HG03025 (cell line): ENCODE measurements around the gene GCDH.
"Not testable (repeated sequence)": the region's sequence is repeated elsewhere in the genome, so short reads cannot be mapped to it uniquely, and the experiment has no call there.

Experiments used
- ATAC-seq: cut with Tn5 transposase; IDR thresholded peaks from one replicate; pipeline ENCODE4 v1.9.1; 2021; ENCODE audit warnings: mild to moderate bottlenecking, moderate library complexity; ENCODE audit not compliant: unreplicated experiment, low FRiP score

Gene GCDH

GRCh38 chr19:12896460-12896859 lies 5.5 kb downstream of the GCDH start:
- ATAC-seq = no peak

- no peak for ATAC-seq
Observed at GRCh38 chr19:12899891-12900518, 9.0 kb downstream of the GCDH start.

- no peak for ATAC-seq
Observed at GRCh38 chr19:12907166-12907565, 16.2 kb downstream of the GCDH start.

GRCh38 chr19:12912571-12912970 lies 21.6 kb downstream of the GCDH start:
- ATAC-seq = no peak

GRCh38 chr19:12913011-12913561 lies 22.1 kb downstream of the GCDH start:
- no peak for ATAC-seq

- ATAC-seq = no peak
Observed at GRCh38 chr19:12913851-12914690, 23.1 kb downstream of the GCDH start.

GRCh38 chr19:12915860-12916259 lies 24.9 kb downstream of the GCDH start:
- ATAC-seq = not testable (repeated sequence)

- no peak for ATAC-seq
Observed at GRCh38 chr19:12918253-12918652, 27.3 kb downstream of the GCDH start.

GRCh38 chr19:12921047-12921446 lies 30.1 kb downstream of the GCDH start:
- ATAC-seq = no peak

GRCh38 chr19:12922959-12923358 lies 32.0 kb downstream of the GCDH start:
- ATAC-seq = no peak

GRCh38 chr19:12924621-12925310 lies 33.8 kb downstream of the GCDH start:
- no peak for ATAC-seq

GRCh38 chr19:12930002-12930645 lies 39.2 kb downstream of the GCDH start:
- no peak for ATAC-seq

- ATAC-seq = no peak
Observed at GRCh38 chr19:12932392-12933286, 41.7 kb downstream of the GCDH start.

GRCh38 chr19:12933287-12934072 lies 42.5 kb downstream of the GCDH start, which contains the start of gene FARSA:
Gene FARSA (minus strand): TSS chr19:12933711. CDS start chr19:12933696, 15 bp downstream.
- ATAC-seq = no peak

- no peak for ATAC-seq
Observed at GRCh38 chr19:12935071-12935470, 44.1 kb downstream of the GCDH start.

- ATAC-seq = no peak
Observed at GRCh38 chr19:12936582-12936981, 45.6 kb downstream of the GCDH start.

- ATAC-seq = no peak
Observed at GRCh38 chr19:12937093-12937926, 46.4 kb downstream of the GCDH start.
